Liver (tissue), 9 donors: ENCODE data around the gene LGALS12. TPM values are rescaled to one million over a fixed set of nuclear protein-coding genes. Genes with fewer than 3 reads are reported as not detected.

ENCODE experiments used
- DNase-seq: peaks from one replicate; pipeline ENCODE4 v3.0.0-alpha.2; 2017; ENCODE audit warnings: low spot score
- H3K27ac ChIP-seq, 2 donors: one replicate each; pipeline ENCODE4 v1.7.0; 2013; ENCODE audit warnings: inconsistent platforms in 2 of 2, low read length in 2 of 2, control low read depth in 1 of 2, low read depth in 1 of 2, mild to moderate bottlenecking in 1 of 2
- H3K27me3 ChIP-seq, 4 donors: one replicate each; pipeline versions ENCODE4 v1.6.1 to v1.7.0; 2013; ENCODE audit warnings: low read length in 3 of 4, inconsistent platforms in 1 of 4, mild to moderate bottlenecking in 1 of 4, moderate library complexity in 1 of 4; ENCODE audit not compliant: control insufficient read depth in 4 of 4, insufficient read depth in 4 of 4
- H3K36me3 ChIP-seq, 4 donors: one replicate each; pipeline versions ENCODE4 v1.6.1 to v1.7.0; 2013; ENCODE audit warnings: low read length in 3 of 4, mild to moderate bottlenecking in 3 of 4, low read depth in 1 of 4, moderate library complexity in 1 of 4; ENCODE audit not compliant: control insufficient read depth in 4 of 4, insufficient read depth in 3 of 4
- H3K4me1 ChIP-seq, 4 donors: one replicate each; pipeline versions ENCODE4 v1.6.1 to v1.7.0; 2013; ENCODE audit warnings: low read length in 3 of 4, mild to moderate bottlenecking in 3 of 4, moderate library complexity in 1 of 4; ENCODE audit not compliant: control insufficient read depth in 4 of 4, insufficient read depth in 4 of 4
- H3K4me3 ChIP-seq, 3 donors: one replicate each; pipeline versions ENCODE4 v1.6.1 to v1.7.0; 2013; ENCODE audit warnings: low read length in 3 of 3, control low read depth in 1 of 3, low read depth in 1 of 3, mild to moderate bottlenecking in 1 of 3
- H3K9ac ChIP-seq, 2 donors: one replicate each; pipeline ENCODE4 v1.7.0; 2013; ENCODE audit warnings: low read length in 2 of 2, mild to moderate bottlenecking in 2 of 2, moderate library complexity in 2 of 2, control low read depth in 1 of 2, low read depth in 1 of 2
- H3K9me3 ChIP-seq, 4 donors: one replicate each; pipeline versions ENCODE4 v1.6.1 to v1.7.0; 2013; ENCODE audit warnings: low read length in 3 of 4; ENCODE audit not compliant: control insufficient read depth in 4 of 4
- EGR1 ChIP-seq, 2 donors: IDR thresholded peaks; 2 replicates each; pipeline ENCODE4 v1.6.1; 2016 to 2018; ENCODE audit warnings: antibody characterized with exemption in 2 of 2, low read depth in 2 of 2
- FOXA1 ChIP-seq: IDR thresholded peaks from 2 replicates; pipeline ENCODE4 v1.6.1; 2016; ENCODE audit warnings: antibody characterized with exemption
- FOXA2 ChIP-seq: IDR thresholded peaks from 2 replicates; pipeline ENCODE4 v1.6.1; 2016; ENCODE audit warnings: antibody characterized with exemption
- GABPA ChIP-seq, 2 donors: IDR thresholded peaks in 1 of 2; conservative IDR thresholded peaks in 1 of 2; 2 replicates each; pipeline ENCODE4 v1.6.1; 2016; ENCODE audit warnings: antibody characterized with exemption in 2 of 2, mild to moderate bottlenecking in 1 of 2, moderate library complexity in 1 of 2
- HNF4A ChIP-seq, 2 donors: conservative IDR thresholded peaks; 2 replicates each; pipeline ENCODE4 v1.6.1; 2016; ENCODE audit warnings: antibody characterized with exemption in 2 of 2, mild to moderate bottlenecking in 2 of 2
- HNF4G ChIP-seq: IDR thresholded peaks from 2 replicates; pipeline ENCODE4 v1.6.1; 2016; ENCODE audit warnings: antibody characterized with exemption
- JUND ChIP-seq, 2 donors: IDR thresholded peaks; 2 replicates each; pipeline ENCODE4 v1.6.1; 2016; ENCODE audit warnings: antibody characterized with exemption in 2 of 2
- NR2F2 ChIP-seq: IDR thresholded peaks from 2 replicates; pipeline ENCODE4 v1.6.1; 2016; ENCODE audit warnings: antibody characterized with exemption
- RAD21 ChIP-seq, 2 donors: IDR thresholded peaks; 2 replicates each; pipeline ENCODE4 v1.6.1; 2016; ENCODE audit warnings: antibody characterized with exemption in 2 of 2, mild to moderate bottlenecking in 2 of 2
- RXRA ChIP-seq, 2 donors: IDR thresholded peaks; 2 replicates each; pipeline ENCODE4 v1.6.1; 2017 to 2018; ENCODE audit warnings: antibody characterized with exemption in 2 of 2, mild to moderate bottlenecking in 1 of 2
- TAF1 ChIP-seq: conservative IDR thresholded peaks from 2 replicates; pipeline ENCODE4 v1.6.1; 2016; ENCODE audit warnings: antibody characterized with exemption, mild to moderate bottlenecking
- YY1 ChIP-seq: IDR thresholded peaks from 2 replicates; pipeline ENCODE4 v1.6.1; 2016; ENCODE audit warnings: antibody characterized with exemption, mild to moderate bottlenecking
- ZBTB33 ChIP-seq: IDR thresholded peaks from 2 replicates; pipeline ENCODE4 v1.6.1; 2016; ENCODE audit warnings: antibody characterized with exemption
- WGBS: extraction: QIAGEN DNeasy Blood & Tissue Kit; methylation state at CpG from one replicate; pipeline ENCODE4 v1.1.7; 2013; 5-methylcytosine and 5-hydroxymethylcytosine counted together
- polyA plus RNA-seq, 2 donors: library from polyadenylated mRNA; stranded (reverse) in 1 of 2; unstranded in 1 of 2; fragments of 200-250 nt in 1 of 2; fragments of >200 nt in 1 of 2; fragmentation: Nextera tagmentation in 1 of 2; extraction: Ambion mirVana in 1 of 2; gene quantifications; one replicate each; pipeline versions ENCODE4 v1.2.1 to v1.2.3, GENCODE V29; 2013 to 2015
- total RNA-seq, 2 donors: library from RNA; depleted of rRNA; stranded (reverse); fragments of >200 nt; gene quantifications; one replicate each; pipeline ENCODE4 v1.2.3, GENCODE V29; 2014
- TF ChIP-seq, protein P1 (sequence below): fragments of 150-350 bp; IDR thresholded peaks from 2 replicates; pipeline ENCODE4 v1.5.1; 2017; ENCODE audit warnings: improper control_type of control experiment, low read depth, low read length; ENCODE audit not compliant: missing input control
- TF ChIP-seq, protein P2 (sequence below): IDR thresholded peaks from 2 replicates; pipeline ENCODE4 v1.6.1; 2016; ENCODE audit warnings: antibody characterized with exemption
- TF ChIP-seq, protein P3 (sequence below): IDR thresholded peaks from 2 replicates; pipeline ENCODE4 v1.6.1; 2016; ENCODE audit warnings: antibody characterized with exemption, mild to moderate bottlenecking
- donor health status: healthy.
- donor health status: healthy.
- donor health status: healthy.
- donor health status: healthy.
- donor health status: healthy.

Gene LGALS12
- total and polyA plus RNA-seq, 4 donors = 0.03 to 0.98 TPM; not detected in 2

- Histone ChIP-seq H3K4me1 (peaks cover 0 to 6% (median under 1%) of the 10 kb centered on the region in 4 donors), H3K4me3 (no peak overlapping the region), H3K9me3 (no peaks in the 10 kb centered on the region), H3K36me3 (no peaks in the 10 kb centered on the region), H3K27ac (no peak overlapping the region), H3K9ac (no peak overlapping the region), H3K27me3 (no peaks in the 10 kb centered on the region)
- TF ChIP-seq ZBTB33 (no peak), FOXA2 (no peak), RXRA (IDR thresholded peaks at IDR 0.05) (no peak), FOXA1 (no peak), HNF4A (conservative IDR thresholded peaks at IDR 0.05) (no peak), YY1 (no peak), HNF4G (no peak), TAF1 (no peak), NR2F2 (no peak), EGR1 (IDR thresholded peaks at IDR 0.05; ENCODE audit: low read depth in 2 of 2) (no peak), GABPA (IDR thresholded peaks at IDR 0.05 in 1 of 2, conservative IDR thresholded peaks at IDR 0.05 in 1 of 2) (no peak), RAD21 (IDR thresholded peaks at IDR 0.05) (no peak), JUND (IDR thresholded peaks at IDR 0.05) (no peak)
- TF ChIP-seq, protein P1, sequence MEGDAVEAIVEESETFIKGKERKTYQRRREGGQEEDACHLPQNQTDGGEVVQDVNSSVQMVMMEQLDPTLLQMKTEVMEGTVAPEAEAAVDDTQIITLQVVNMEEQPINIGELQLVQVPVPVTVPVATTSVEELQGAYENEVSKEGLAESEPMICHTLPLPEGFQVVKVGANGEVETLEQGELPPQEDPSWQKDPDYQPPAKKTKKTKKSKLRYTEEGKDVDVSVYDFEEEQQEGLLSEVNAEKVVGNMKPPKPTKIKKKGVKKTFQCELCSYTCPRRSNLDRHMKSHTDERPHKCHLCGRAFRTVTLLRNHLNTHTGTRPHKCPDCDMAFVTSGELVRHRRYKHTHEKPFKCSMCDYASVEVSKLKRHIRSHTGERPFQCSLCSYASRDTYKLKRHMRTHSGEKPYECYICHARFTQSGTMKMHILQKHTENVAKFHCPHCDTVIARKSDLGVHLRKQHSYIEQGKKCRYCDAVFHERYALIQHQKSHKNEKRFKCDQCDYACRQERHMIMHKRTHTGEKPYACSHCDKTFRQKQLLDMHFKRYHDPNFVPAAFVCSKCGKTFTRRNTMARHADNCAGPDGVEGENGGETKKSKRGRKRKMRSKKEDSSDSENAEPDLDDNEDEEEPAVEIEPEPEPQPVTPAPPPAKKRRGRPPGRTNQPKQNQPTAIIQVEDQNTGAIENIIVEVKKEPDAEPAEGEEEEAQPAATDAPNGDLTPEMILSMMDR = no peak
- TF ChIP-seq, protein P2, sequence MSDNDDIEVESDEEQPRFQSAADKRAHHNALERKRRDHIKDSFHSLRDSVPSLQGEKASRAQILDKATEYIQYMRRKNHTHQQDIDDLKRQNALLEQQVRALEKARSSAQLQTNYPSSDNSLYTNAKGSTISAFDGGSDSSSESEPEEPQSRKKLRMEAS = no peak
- TF ChIP-seq, protein P3, sequence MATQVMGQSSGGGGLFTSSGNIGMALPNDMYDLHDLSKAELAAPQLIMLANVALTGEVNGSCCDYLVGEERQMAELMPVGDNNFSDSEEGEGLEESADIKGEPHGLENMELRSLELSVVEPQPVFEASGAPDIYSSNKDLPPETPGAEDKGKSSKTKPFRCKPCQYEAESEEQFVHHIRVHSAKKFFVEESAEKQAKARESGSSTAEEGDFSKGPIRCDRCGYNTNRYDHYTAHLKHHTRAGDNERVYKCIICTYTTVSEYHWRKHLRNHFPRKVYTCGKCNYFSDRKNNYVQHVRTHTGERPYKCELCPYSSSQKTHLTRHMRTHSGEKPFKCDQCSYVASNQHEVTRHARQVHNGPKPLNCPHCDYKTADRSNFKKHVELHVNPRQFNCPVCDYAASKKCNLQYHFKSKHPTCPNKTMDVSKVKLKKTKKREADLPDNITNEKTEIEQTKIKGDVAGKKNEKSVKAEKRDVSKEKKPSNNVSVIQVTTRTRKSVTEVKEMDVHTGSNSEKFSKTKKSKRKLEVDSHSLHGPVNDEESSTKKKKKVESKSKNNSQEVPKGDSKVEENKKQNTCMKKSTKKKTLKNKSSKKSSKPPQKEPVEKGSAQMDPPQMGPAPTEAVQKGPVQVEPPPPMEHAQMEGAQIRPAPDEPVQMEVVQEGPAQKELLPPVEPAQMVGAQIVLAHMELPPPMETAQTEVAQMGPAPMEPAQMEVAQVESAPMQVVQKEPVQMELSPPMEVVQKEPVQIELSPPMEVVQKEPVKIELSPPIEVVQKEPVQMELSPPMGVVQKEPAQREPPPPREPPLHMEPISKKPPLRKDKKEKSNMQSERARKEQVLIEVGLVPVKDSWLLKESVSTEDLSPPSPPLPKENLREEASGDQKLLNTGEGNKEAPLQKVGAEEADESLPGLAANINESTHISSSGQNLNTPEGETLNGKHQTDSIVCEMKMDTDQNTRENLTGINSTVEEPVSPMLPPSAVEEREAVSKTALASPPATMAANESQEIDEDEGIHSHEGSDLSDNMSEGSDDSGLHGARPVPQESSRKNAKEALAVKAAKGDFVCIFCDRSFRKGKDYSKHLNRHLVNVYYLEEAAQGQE = no peak
- no peak for DNase-seq
- WGBS = 93% methylated on average over 7 of the region's 7 CpGs
These were observed 52.7 kb downstream of the LGALS12 start for GRCh38 chr11:63558459-63559157.
